HepG2 (cell line): ENCODE data around the gene SLC7A6OS. TPM values are rescaled to one million over a fixed set of nuclear protein-coding genes. Genes with fewer than 3 reads are reported as not detected.
A peak's percentile ranks its signal among the peaks of the same experiment; 100 is the strongest.

Experiments
- ATAC-seq: fragments of 200-7000 bp; cut with Tn5 transposase; 3 replicates; pipeline ENCODE4 v1.9.1; 2020; ENCODE audit warnings: mild to moderate bottlenecking, moderate library complexity
- BruUV-seq: library from RNA; stranded (reverse); fragments of 400-500 nt; replicated peaks from 2 replicates; lab custom pipeline; 2021; lab: Mats Ljungman, UMichigan
- CTCF ChIA-PET: fragments of 300-600 bp; formaldehyde crosslinking; extraction: SDS; loops from one replicate; lab custom pipeline; 2021; ENCODE audit warnings: low total read pairs, inconsistent platforms, low intra/inter-chr PET ratio; lab: Yijun Ruan, JAX
- POLR2A ChIA-PET: fragments of 350-600 bp; sonication (Branson Sonifier 250); formaldehyde crosslinking; loops from one replicate; lab custom pipeline; 2020; ENCODE audit warnings: antibody characterized with exemption, inconsistent platforms; lab: Yijun Ruan, JAX
- DNase-seq: peaks from one replicate; pipeline ENCODE4 v3.0.0-alpha.2; 2015; ENCODE audit warnings: low spot score
- FAIRE-seq: peaks from 3 replicates; lab custom pipeline; 2011; peaks lifted over from hg19 to GRCh38; lab: Jason Lieb, UNC
- H2AFZ ChIP-seq: one replicate; pipeline ENCODE4 v1.6.1; 2011; ENCODE audit warnings: low read length, inconsistent platforms
- H3K27ac ChIP-seq: fragments of 300-600 bp; 3 replicates; pipeline ENCODE4 v1.8.0; 2011; ENCODE audit warnings: mixed run types, mild to moderate bottlenecking, mixed read lengths, low read length, inconsistent platforms; ENCODE audit not compliant: insufficient read depth; ENCODE audit errors: extremely low read length
- H3K27me3 ChIP-seq, 2 experiments: fragments of 200-600 bp in 1 of 2; 2 replicates in 1 of 2; 3 replicates in 1 of 2; pipeline versions ENCODE4 v1.6.0 to v1.8.0; 2011; ENCODE audit warnings: low read length in 2 of 2, mild to moderate bottlenecking in 2 of 2, moderate library complexity in 2 of 2, inconsistent platforms in 1 of 2; ENCODE audit not compliant: insufficient read depth in 2 of 2, control insufficient read depth in 1 of 2
- H3K36me3 ChIP-seq, 2 experiments: fragments of 200-600 bp in 1 of 2; replicated peaks in 1 of 2; 2 replicates in 1 of 2; 3 replicates in 1 of 2; pipeline versions ENCODE4 v1.5.1 to v1.8.0; 2011; ENCODE audit warnings: low read length in 2 of 2, inconsistent platforms in 1 of 2; ENCODE audit not compliant: insufficient read depth in 2 of 2, control insufficient read depth in 1 of 2
- H3K4me1 ChIP-seq: 2 replicates; pipeline ENCODE4 v1.5.1; 2012; ENCODE audit warnings: low read length, inconsistent platforms; ENCODE audit not compliant: insufficient read depth
- H3K4me2 ChIP-seq: 2 replicates; pipeline ENCODE4 v1.6.0; 2011; ENCODE audit warnings: low read depth, low read length, inconsistent platforms
- H3K4me3 ChIP-seq, 3 experiments: fragments of 200-600 bp in 1 of 3; sonication (generic), shearing (Covaris generic) in 1 of 3; replicated peaks in 1 of 3; 2 replicates each; pipeline ENCODE4 v1.5.1; 2011 to 2016; ENCODE audit warnings: low read length in 3 of 3, inconsistent platforms in 2 of 3, low read depth in 2 of 3, mild to moderate bottlenecking in 2 of 3, control low read depth in 1 of 3, mixed read lengths in 1 of 3; ENCODE audit not compliant: insufficient read depth in 1 of 3
- H3K79me2 ChIP-seq: one replicate; pipeline ENCODE4 v1.6.1; 2011; ENCODE audit warnings: low read length, inconsistent platforms; ENCODE audit not compliant: insufficient read depth
- H3K9ac ChIP-seq: 2 replicates; pipeline ENCODE4 v1.6.0; 2011; ENCODE audit warnings: mild to moderate bottlenecking, low read depth, low read length, inconsistent platforms; ENCODE audit not compliant: insufficient read depth
- H3K9me3 ChIP-seq: 2 replicates; pipeline ENCODE4 v1.5.1; 2012; ENCODE audit warnings: mild to moderate bottlenecking, low read length
- H4K20me1 ChIP-seq: 2 replicates; pipeline ENCODE4 v1.6.0; 2011; ENCODE audit warnings: inconsistent platforms, mild to moderate bottlenecking, low read length, moderate library complexity; ENCODE audit not compliant: insufficient read depth
- AGO2 ChIP-seq: fragments of 200-400 bp; formaldehyde crosslinking; optimal IDR thresholded peaks from 2 replicates; pipeline ENCODE3; 2017; ENCODE audit warnings: mild to moderate bottlenecking, low read depth, low read length, moderate library complexity
- NAIF1 ChIP-seq: sonication (generic); formaldehyde crosslinking; IDR thresholded peaks from 2 replicates; pipeline ENCODE4 v1.5.0; 2020; ENCODE audit warnings: mild to moderate bottlenecking, missing genetic modification reagents, borderline replicate concordance
- POLR2G ChIP-seq: fragments of 200-400 bp; formaldehyde crosslinking; IDR thresholded peaks from 2 replicates; pipeline ENCODE4 v1.6.1; 2018; ENCODE audit warnings: mild to moderate bottlenecking, low read depth, low read length, moderate library complexity
- SETDB1 ChIP-seq: sonication (generic); formaldehyde crosslinking; IDR thresholded peaks from 2 replicates; pipeline ENCODE4 v1.5.1; 2020; ENCODE audit warnings: missing genetic modification reagents, mild to moderate bottlenecking, borderline replicate concordance
- SOX13 ChIP-seq, 3 experiments: fragments of 450-650 bp in 1 of 3; sonication (generic) in 1 of 3; formaldehyde crosslinking in 1 of 3; IDR thresholded peaks in 2 of 3; conservative IDR thresholded peaks in 1 of 3; 2 replicates each; pipeline versions ENCODE4 v1.5.0 to v1.6.1; 2016 to 2020; ENCODE audit warnings: antibody characterized with exemption in 1 of 3, mild to moderate bottlenecking in 1 of 3, missing compliant biosample characterization in 1 of 3, missing genetic modification reagents in 1 of 3, moderate library complexity in 1 of 3
- ZBTB3 ChIP-seq: sonication (generic); formaldehyde crosslinking; IDR thresholded peaks from 2 replicates; pipeline ENCODE4 v1.4.0; 2020; ENCODE audit warnings: low read depth, mild to moderate bottlenecking, moderate library complexity, missing genetic modification reagents, borderline replicate concordance
- ZNF138 ChIP-seq: sonication (generic); formaldehyde crosslinking; IDR thresholded peaks from 2 replicates; pipeline ENCODE4 v1.5.0; 2020; ENCODE audit warnings: mild to moderate bottlenecking, low read depth, missing genetic modification reagents
- WGBS: methylation state at CpG from one replicate; pipeline ENCODE4 v1.1.6; 2017; ENCODE audit warnings: low lambda C conversion rate; 5-methylcytosine and 5-hydroxymethylcytosine counted together
- in situ Hi-C: cut with HindIII; loops from 2 replicates; pipeline ENCODE4 v1.10.0; 2017; ENCODE audit warnings: low pct_unique_long_range_greater_than_20kb; ENCODE audit not compliant: extremely low pct_ligation_motif_present
- intact Hi-C: fragments of 100-400 bp; cut with micrococcal nuclease; formaldehyde crosslinking; loops from one replicate; pipeline ENCODE4 v1.10.0; 2022; ENCODE audit not compliant: unreplicated experiment
- polyA plus RNA-seq, 8 experiments: library from polyadenylated mRNA; depleted of rRNA in 3 of 8; stranded (reverse) in 7 of 8; unstranded in 1 of 8; fragments of >200 nt; fragmentation: Illumina TruSeq in 4 of 8; extraction: Trizol in 4 of 8; gene quantifications; 2 replicates each; pipeline versions ENCODE4 v1.2.1 to v1.2.3, GENCODE V29; 2011 to 2016; ENCODE audit warnings: low read depth in 4 of 8, missing spikeins in 1 of 8, mixed read lengths in 1 of 8; ENCODE audit not compliant: insufficient read depth in 1 of 8
- total RNA-seq, 5 experiments: library from RNA; depleted of rRNA; stranded (reverse); fragments of >200 nt; fragmentation: Illumina TruSeq; extraction: Trizol; gene quantifications; 2 replicates each; pipeline ENCODE4 v1.2.3, GENCODE V29; 2016; ENCODE audit warnings: low read depth in 1 of 5
- TF ChIP-seq, protein P1 (sequence below): sonication (generic); formaldehyde crosslinking; IDR thresholded peaks from 2 replicates; pipeline ENCODE4 v1.8.0; 2022; ENCODE audit warnings: missing genetic modification reagents, low read depth, mild to moderate bottlenecking, borderline replicate concordance

Gene SLC7A6OS
- total and polyA plus RNA-seq, 2 of the 13 experiments (the other 11 are each of a cell fraction or from before 2014, with no cell fraction given): 11.2 to 21.5 TPM

DNA sequence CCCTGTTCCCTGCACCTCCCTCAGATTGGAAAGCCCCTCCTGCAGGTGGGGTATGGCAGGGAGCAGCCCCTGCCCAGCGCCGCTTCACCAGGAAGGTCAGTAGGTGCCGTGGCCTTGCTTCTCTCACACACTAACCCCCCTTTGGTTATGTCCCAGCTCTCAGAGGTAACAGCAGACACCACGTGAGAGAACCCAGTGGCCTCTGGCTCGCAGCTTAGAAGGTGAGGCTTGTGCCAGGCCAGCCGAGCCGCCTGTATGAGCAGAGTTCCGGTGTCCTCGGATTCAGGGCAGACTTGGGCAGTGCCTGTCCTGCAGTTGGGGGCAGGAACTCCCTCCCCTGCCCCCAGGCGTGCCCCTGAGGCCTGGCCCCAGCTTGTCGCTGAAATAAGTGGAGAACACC, 47.2 kb upstream of the SLC7A6OS start (continued):
- TF ChIP-seq ZNF138 (CRISPR knock-in tag): no peak
- no peak for TF ChIP-seq NAIF1
- no peak for TF ChIP-seq ZBTB3 (CRISPR knock-in tag)

DNA sequence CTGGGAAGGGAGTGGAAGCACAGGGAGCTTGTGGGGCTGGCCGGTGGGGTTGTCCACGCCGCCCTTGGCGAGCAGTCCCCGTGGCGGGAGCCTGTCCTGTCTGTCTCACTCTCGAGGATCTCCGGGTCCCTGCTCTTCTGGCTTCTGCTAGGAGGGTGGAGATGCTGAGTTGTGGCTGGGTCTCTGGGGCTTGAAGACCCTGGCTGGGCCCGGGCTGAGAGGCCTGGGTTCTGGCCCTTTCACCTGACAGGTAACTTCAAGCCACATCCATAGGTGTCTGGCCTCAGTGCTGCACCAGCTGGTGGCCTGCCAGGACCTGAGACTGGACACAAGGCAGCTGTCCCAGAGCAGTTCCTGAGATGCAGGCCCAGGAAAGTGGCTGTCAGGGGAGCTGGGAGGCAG, 46.8 kb upstream of the SLC7A6OS start:
- in situ Hi-C loops: no loop called here

GRCh38 chr16:68356919-68357286, 46.2 kb upstream of the SLC7A6OS start:
- Histone ChIP-seq H2AFZ (no peak overlapping the region), H3K36me3 (peaks cover 38 to 68% of the 10 kb centered on the region in 2 experiments), H3K9ac (no peak overlapping the region), H3K4me1 (0 out of 2 replicates have a peak, but pooled peaks cover 7% of the 10 kb centered on the region), H3K27me3 (no peaks in the 10 kb centered on the region), H3K4me3 (no peak overlapping the region), H3K9me3 (no peaks in the 10 kb centered on the region), H3K27ac (no peak overlapping the region), H3K4me2 (no peak overlapping the region)
- no peak for DNase-seq
- intact Hi-C loops: no loop called here
- in situ Hi-C loops: no loop called here
- FAIRE-seq: no peak
- POLR2A ChIA-PET: no interaction called here
- WGBS: 80% methylated on average over 1 of the region's 5 CpGs
- TF ChIP-seq AGO2: peak; percentile 1
- TF ChIP-seq POLR2G: no peak
- TF ChIP-seq, protein P1, sequence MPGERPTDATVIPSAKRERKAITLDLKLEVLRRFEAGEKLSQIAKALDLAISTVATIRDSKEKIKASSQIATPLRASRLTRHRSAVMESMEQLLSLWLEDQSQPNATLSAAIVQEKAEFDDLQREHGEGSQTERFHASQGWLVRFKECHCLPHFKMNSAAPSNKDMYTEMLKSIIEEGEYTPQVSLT: no peak
- TF ChIP-seq, all 625 proteins: peak for 1
- H4K20me1 ChIP-seq: no peaks in the 10 kb centered on the region; the same call in 1 of the 2 replicates
- CTCF ChIA-PET: no interaction called here
- no peak for ATAC-seq
- H3K79me2 ChIP-seq: no peaks in the 10 kb centered on the region
- BruUV-seq: no TSS peak

More for the DNA sequence above, 46.8 kb upstream of the SLC7A6OS start:
- Histone ChIP-seq H3K4me3 (no peak overlapping the region), H3K27me3 (no peaks in the 10 kb centered on the region), H3K36me3 (peaks cover 32 to 62% of the 10 kb centered on the region in 2 experiments; a peak in 4 of 5 replicates), H3K4me2 (no peak overlapping the region), H3K79me2 (no peaks in the 10 kb centered on the region), H4K20me1 (no peaks in the 10 kb centered on the region; the same call in 1 of the 2 replicates), H3K4me1 (0 out of 2 replicates have a peak, but pooled peaks cover 7% of the 10 kb centered on the region), H3K9me3 (no peaks in the 10 kb centered on the region), H3K27ac (no peak overlapping the region), H3K9ac (no peak overlapping the region), H2AFZ (no peak overlapping the region)
- WGBS: 92% methylated on average over 8 of the region's 9 CpGs
- ChIA-PET CTCF (no interaction called here), POLR2A (no interaction called here)
- no TSS peak for BruUV-seq
- TF ChIP-seq SOX13 (IDR thresholded peaks at IDR 0.05) (no peak), SOX13 (CRISPR knock-in tag; conservative IDR thresholded peaks at IDR 0.05 in 1 of 2, IDR thresholded peaks at IDR 0.05 in 1 of 2) (no peak), SETDB1 (CRISPR knock-in tag) (no peak)
- no peak for DNase-seq
- no peak for ATAC-seq
- FAIRE-seq: no peak
- intact Hi-C loops: no loop called here
